Endothelial cell of umbilical vein (primary cell): Measurements from ENCODE around the gene OXCT2. TPM values are rescaled to one million over a fixed set of nuclear protein-coding genes. Genes with fewer than 3 reads are reported as not detected.

Experiments
- BruUV-seq: library from RNA; stranded (reverse); fragments of 400-500 nt; replicated peaks from 2 replicates; lab custom pipeline; 2021; lab: Mats Ljungman, UMichigan
- CTCF ChIA-PET: fragments of 300-600, 350-600 bp; sonication (Branson Sonifier 250); formaldehyde crosslinking; loops from one replicate; lab custom pipeline; 2021; ENCODE audit warnings: antibody characterized with exemption, inconsistent platforms; lab: Charles Lee
- POLR2A ChIA-PET: fragments of 300-600, 350-600 bp; sonication (Branson Sonifier 250); formaldehyde crosslinking; loops from one replicate; lab custom pipeline; 2021; ENCODE audit warnings: antibody characterized with exemption, inconsistent platforms; lab: Charles Lee
- DNase-seq: peaks from one replicate; pipeline ENCODE4 v3.0.0-alpha.2; 2011; ENCODE audit warnings: low read depth, low spot score
- FAIRE-seq: peaks from 2 replicates; lab custom pipeline; 2011; peaks lifted over from hg19 to GRCh38; lab: Jason Lieb, UNC
- H2AFZ ChIP-seq: 2 replicates; pipeline ENCODE4 v1.6.0; 2012; ENCODE audit warnings: low read depth, low read length, control low read depth, inconsistent platforms
- H3K27ac ChIP-seq: 2 replicates; pipeline ENCODE4 v1.5.1; 2011; ENCODE audit warnings: low read depth, mild to moderate bottlenecking, control low read depth, low read length, moderate library complexity; ENCODE audit not compliant: insufficient read depth
- H3K27me3 ChIP-seq, 2 experiments: 2 replicates each; pipeline versions ENCODE4 v1.6.0 to v1.6.1; 2011; ENCODE audit warnings: low read length in 2 of 2, mixed read lengths in 1 of 2; ENCODE audit not compliant: control insufficient read depth in 2 of 2, insufficient read depth in 2 of 2
- H3K36me3 ChIP-seq, 2 experiments: 2 replicates in 1 of 2; 3 replicates in 1 of 2; pipeline ENCODE4 v1.5.1; 2011; ENCODE audit warnings: low read length in 2 of 2, mild to moderate bottlenecking in 1 of 2, moderate library complexity in 1 of 2; ENCODE audit not compliant: control insufficient read depth in 2 of 2, insufficient read depth in 2 of 2; ENCODE audit errors: extremely low read depth in 1 of 2
- H3K4me1 ChIP-seq: 3 replicates; pipeline ENCODE4 v1.5.1; 2011; ENCODE audit warnings: mild to moderate bottlenecking, low read length; ENCODE audit not compliant: control insufficient read depth, insufficient read depth; ENCODE audit errors: extremely low read depth
- H3K4me2 ChIP-seq: 2 replicates; pipeline ENCODE4 v1.6.1; 2011; ENCODE audit warnings: low read length, control low read depth, mixed read lengths; ENCODE audit not compliant: insufficient read depth
- H3K4me3 ChIP-seq, 3 experiments: fragments of 200-600 bp in 1 of 3; sonication (generic), shearing (Covaris generic) in 1 of 3; replicated peaks in 1 of 3; 2 replicates each; pipeline ENCODE4 v1.5.1; 2011 to 2016; ENCODE audit warnings: control low read depth in 3 of 3, low read length in 3 of 3, mild to moderate bottlenecking in 2 of 3, inconsistent platforms in 1 of 3, low read depth in 1 of 3, moderate library complexity in 1 of 3; ENCODE audit not compliant: insufficient read depth in 1 of 3
- H3K79me2 ChIP-seq: 2 replicates; pipeline ENCODE4 v1.6.0; 2012; ENCODE audit warnings: low read length, inconsistent platforms; ENCODE audit not compliant: control insufficient read depth, insufficient read depth
- H3K9ac ChIP-seq: replicated peaks from 2 replicates; pipeline ENCODE3; 2011; ENCODE audit warnings: low read length, control low read depth; ENCODE audit not compliant: insufficient read depth; ENCODE audit errors: extremely low read depth
- H3K9me1 ChIP-seq: replicated peaks from 3 replicates; pipeline ENCODE4 v1.6.0; 2011; ENCODE audit warnings: mild to moderate bottlenecking, low read length; ENCODE audit not compliant: control insufficient read depth, insufficient read depth; ENCODE audit errors: extremely low read depth
- H3K9me3 ChIP-seq: replicated peaks from 2 replicates; pipeline ENCODE4 v1.5.1; 2012; ENCODE audit warnings: low read length, inconsistent platforms; ENCODE audit not compliant: control insufficient read depth, insufficient read depth
- H4K20me1 ChIP-seq: replicated peaks from 2 replicates; pipeline ENCODE3; 2011; ENCODE audit warnings: mild to moderate bottlenecking, low read length; ENCODE audit not compliant: control insufficient read depth, insufficient read depth; ENCODE audit errors: extremely low read depth
- EZH2 ChIP-seq: IDR thresholded peaks from 2 replicates; pipeline ENCODE4 v1.6.1; 2012; ENCODE audit warnings: borderline replicate concordance, low read depth, mild to moderate bottlenecking, moderate library complexity, low read length, inconsistent platforms; ENCODE audit not compliant: severe bottlenecking
- FOS ChIP-seq: IDR thresholded peaks from 2 replicates; pipeline ENCODE4 v1.6.1; 2011; ENCODE audit warnings: mild to moderate bottlenecking, low read length, moderate library complexity, borderline replicate concordance; ENCODE audit not compliant: insufficient read depth
- POLR2AphosphoS5 ChIP-seq: IDR thresholded peaks from 2 replicates; pipeline ENCODE4 v1.6.1; 2012; ENCODE audit warnings: low read depth, mild to moderate bottlenecking, control low read depth, low read length, moderate library complexity; ENCODE audit not compliant: insufficient read depth
- dilution Hi-C: fragments of 300-500 bp; cut with MboI; formaldehyde crosslinking; loops from one replicate; pipeline ENCODE4 v1.15.0; 2019; ENCODE audit warnings: low sequenced_read_pairs; ENCODE audit not compliant: extremely low pct_ligation_motif_present
- intact Hi-C: fragments of 100-400 bp; cut with micrococcal nuclease; formaldehyde crosslinking; loops from one replicate; pipeline ENCODE4 v1.10.0; 2022
- polyA plus RNA-seq, 4 experiments: library from polyadenylated mRNA; depleted of rRNA in 3 of 4; stranded (reverse) in 3 of 4; unstranded in 1 of 4; fragments of >200 nt; gene quantifications; 2 replicates each; pipeline versions ENCODE4 v1.2.1 to v1.2.3, GENCODE V29; 2011 to 2012; ENCODE audit warnings: missing spikeins in 1 of 4
- total RNA-seq: library from RNA; stranded (reverse); gene quantifications from 2 replicates; pipeline ENCODE4 v1.2.3, GENCODE V29; 2021

OXCT2 gene
- total and polyA plus RNA-seq, 2 donors (not counting 3 experiments of a cell fraction or from before 2014, with no cell fraction given): 0.60 to 0.84 TPM

DNA sequence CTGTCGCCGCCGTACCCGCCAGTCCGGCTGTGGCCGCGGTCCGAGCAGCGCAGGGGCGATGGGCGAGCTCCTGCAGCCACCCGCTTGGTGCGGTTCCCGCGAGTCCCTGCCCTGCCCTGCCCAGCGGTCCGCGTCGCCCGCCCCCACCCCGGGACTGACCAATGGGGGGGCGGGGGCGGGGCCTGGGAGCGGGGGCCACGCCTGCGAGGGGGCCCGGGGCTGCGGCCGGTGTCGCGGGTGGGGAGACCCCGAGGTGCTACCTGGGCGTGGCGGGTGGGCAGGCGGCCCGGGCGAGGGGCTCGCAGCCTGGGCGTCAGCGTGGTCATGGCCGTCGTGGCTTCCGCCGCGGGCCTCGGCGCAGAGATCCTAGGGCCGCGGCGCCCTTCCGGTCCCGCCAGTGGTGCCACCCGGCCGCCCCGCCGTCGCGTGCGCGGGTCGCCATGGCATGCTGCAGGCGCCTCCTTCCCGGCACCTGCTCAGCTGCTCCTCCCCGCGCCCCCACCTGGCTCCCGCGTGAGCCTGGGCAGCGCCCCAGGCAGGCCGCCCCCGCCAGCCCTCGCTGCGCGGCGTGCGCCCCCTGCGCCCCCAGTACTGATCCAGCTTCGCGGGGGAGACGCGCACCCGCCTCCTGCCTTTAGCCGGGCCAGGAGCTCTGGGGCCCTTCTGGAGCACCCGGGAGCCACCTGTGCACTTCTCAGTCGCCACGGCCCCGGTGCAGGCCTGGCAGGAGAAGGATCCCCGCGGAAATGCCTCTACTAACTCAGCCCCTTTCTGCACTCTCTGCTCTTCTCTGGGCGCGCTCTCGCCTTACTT is 17.8 kb upstream of the OXCT2 start, which contains the start of gene BMP8B:
TSS of gene BMP8B (minus strand) at position 108 of the 813 bp plus-strand sequence. CDS start 380 bp downstream, outside the sequence.
- ChIA-PET POLR2A (interaction anchor here (0.6 kb wide), 1 partner anchor 223 kb away, joined by 4 read pairs; no protein-coding TSS in a partner anchor), CTCF (interaction anchor here (0.6 to 1.1 kb wide), 2 partner anchors 27 to 87 kb away, joined by 3 read pairs; no protein-coding TSS in a partner anchor)
- peak within 1 kb of the TSS in 2 of 3 experiments; percentile 5 to 26 for H3K4me3 ChIP-seq
- BruUV-seq: no TSS peak
- TF ChIP-seq EZH2 (peak; percentile 80), FOS (no peak)
- no peaks in the 10 kb centered on the region for H3K9me1 ChIP-seq
- intact Hi-C loops (no loop called here), dilution Hi-C loops (no loop called here)
- no peaks in the 10 kb centered on the region for H3K36me3 ChIP-seq
- FAIRE-seq (peak; percentile 60), DNase-seq (no peak)
- peak within 1 kb of the TSS; percentile 70 for H2AFZ ChIP-seq
- H4K20me1 ChIP-seq: no peaks in the 10 kb centered on the region
- H3K27me3 ChIP-seq: peaks cover 19 to 31% of the 10 kb centered on the region in 2 experiments
- H3K9ac ChIP-seq: peak within 1 kb of the TSS; percentile 16
- no peaks in the 10 kb centered on the region for H3K9me3 ChIP-seq
- peak within 1 kb of the TSS; percentile 47 for H3K4me2 ChIP-seq
- no peaks in the 10 kb centered on the region for H3K79me2 ChIP-seq
- H3K4me1 ChIP-seq: peaks cover 3% of the 10 kb centered on the region
- no peak within 1 kb of the TSS for H3K27ac ChIP-seq

DNA sequence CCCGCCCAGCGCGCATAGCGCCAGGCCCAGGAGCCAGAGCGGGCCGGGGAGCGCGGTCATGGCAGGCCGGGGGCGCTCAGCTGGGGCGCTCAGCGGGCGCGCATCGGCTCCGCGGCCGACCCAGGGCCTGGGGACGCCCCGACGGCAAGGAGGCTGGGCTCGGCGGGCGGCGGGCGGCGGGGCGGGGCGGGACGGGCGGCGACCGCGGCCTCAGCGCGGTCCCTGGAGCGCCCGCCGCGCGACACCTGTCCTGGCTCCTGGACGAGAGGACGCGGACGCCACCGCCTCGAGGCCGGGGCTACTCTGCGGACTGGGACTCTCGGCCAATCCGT is 17.2 kb upstream of the OXCT2 start:
- Histone ChIP-seq H3K27me3 (peaks cover 19 to 31% of the 10 kb centered on the region in 2 experiments), H3K4me2 (peak overlapping the region; percentile 31), H2AFZ (peak overlapping the region; percentile 70), H4K20me1 (no peaks in the 10 kb centered on the region), H3K9ac (no peak overlapping the region), H3K4me1 (peaks cover 3% of the 10 kb centered on the region), H3K79me2 (no peaks in the 10 kb centered on the region), H3K36me3 (no peaks in the 10 kb centered on the region), H3K27ac (no peak overlapping the region), H3K9me1 (no peaks in the 10 kb centered on the region), H3K9me3 (no peaks in the 10 kb centered on the region), H3K4me3 (peak overlapping the region in 2 of 3 experiments; percentile 5 to 22)
- ChIA-PET POLR2A (interaction anchor here (0.6 kb wide), 1 partner anchor 224 kb away, joined by 4 read pairs; no protein-coding TSS in a partner anchor), CTCF (interaction anchor here (0.6 kb wide), 1 partner anchor 87 kb away, joined by 3 read pairs; no protein-coding TSS in a partner anchor)
- intact Hi-C loops (no loop called here), dilution Hi-C loops (no loop called here)
- BruUV-seq: no TSS peak
- peak; percentile 59 for TF ChIP-seq EZH2
- TF ChIP-seq POLR2AphosphoS5: no peak
- no peak for DNase-seq
- FAIRE-seq: no peak
